GM23338 (cell line): Measurements from ENCODE around the gene HSPG2.

Experiments
- CREB1 ChIP-seq: fragments of 250-450 bp; sonication (Bioruptor Pico); IDR thresholded peaks from 2 replicates; pipeline ENCODE4 v1.5.0; 2020; ENCODE audit warnings: low read depth, mild to moderate bottlenecking, moderate library complexity
- CTCF ChIP-seq, 2 experiments: fragments of 200-600 bp in 1 of 2; sonication (generic) in 1 of 2; conservative IDR thresholded peaks; 2 replicates each; pipeline versions ENCODE4 v1.5.1 to v1.6.1; 2016 to 2017; ENCODE audit warnings: antibody characterized with exemption in 2 of 2, low read depth in 2 of 2, mild to moderate bottlenecking in 2 of 2, moderate library complexity in 1 of 2
- ETS1 ChIP-seq: IDR thresholded peaks from 2 replicates; pipeline ENCODE4 v1.6.1; 2016; ENCODE audit warnings: antibody characterized with exemption
- EZH2 ChIP-seq: fragments of 200-600 bp; sonication (generic); IDR thresholded peaks from one replicate; pipeline ENCODE4 v1.8.0; 2017; ENCODE audit warnings: antibody characterized with exemption, mild to moderate bottlenecking, low read depth; ENCODE audit not compliant: unreplicated experiment
- EZH2phosphoT487 ChIP-seq: fragments of 200-600 bp; sonication (generic); IDR thresholded peaks from one replicate; pipeline ENCODE4 v1.8.1; 2018; ENCODE audit warnings: antibody characterized with exemption; ENCODE audit not compliant: unreplicated experiment
- POLR2AphosphoS5 ChIP-seq: IDR thresholded peaks from 2 replicates; pipeline ENCODE4 v1.6.1; 2016; ENCODE audit warnings: antibody characterized with exemption, low read depth
- REST ChIP-seq: IDR thresholded peaks from one replicate; pipeline ENCODE4 v1.6.1; 2018; ENCODE audit warnings: antibody characterized with exemption; ENCODE audit not compliant: unreplicated experiment

GRCh38 chr1:21935393-21935804, 1.7 kb downstream of the HSPG2 start:
- no peak for TF ChIP-seq POLR2AphosphoS5
- TF ChIP-seq CTCF (conservative IDR thresholded peaks at IDR 0.05; ENCODE audit: low read depth in 2 of 2), result no peak
- no peak for TF ChIP-seq CREB1 (CRISPR knock-in tag)
- TF ChIP-seq EZH2phosphoT487, result no peak
- TF ChIP-seq ETS1, result no peak
- TF ChIP-seq EZH2, result no peak
- TF ChIP-seq REST, result no peak
